Measurements from ENCODE around the gene NTPCR. TPM values are rescaled to one million over a fixed set of nuclear protein-coding genes. Genes with fewer than 3 reads are reported as not detected.
"Not testable (repeated sequence)": the region's sequence is repeated elsewhere in the genome, so short reads cannot be mapped to it uniquely, and the experiment has no call there.

NTPCR gene
- total RNA-seq, 1 experiment from 2014 or later, result 45.3 TPM

GRCh38 chr1:232999956-233000625, 49.7 kb downstream of the NTPCR start:
- Histone ChIP-seq H4K20me1 (ENCODE audit: insufficient read depth) (no peaks in the 10 kb centered on the region), H3K27me3 (ENCODE audit: insufficient read depth, low read depth) (no peaks in the 10 kb centered on the region), H2AFZ (no peak overlapping the region), H3K79me2 (ENCODE audit: low read depth) (no peaks in the 10 kb centered on the region), H3K4me1 (replicated peaks; ENCODE audit: insufficient read depth) (no peaks in the 10 kb centered on the region), H3K4me2 (no peak overlapping the region), H3K36me3 (ENCODE audit: low read depth) (no peaks in the 10 kb centered on the region), H3K9me3 (ENCODE audit: insufficient read depth, low read depth) (no peaks in the 10 kb centered on the region), H3K4me3 (no peak overlapping the region), H3F3A (ENCODE audit: insufficient read depth, low read depth) (no peaks in the 10 kb centered on the region), H3K27ac (no peak overlapping the region), H3K9me2 (ENCODE audit: insufficient read depth) (no peaks in the 10 kb centered on the region)
- DNase-seq, result no peak
- no TSS peak for BruUV-seq (replicated peaks)
- TF ChIP-seq EZH2 (IDR thresholded peaks at IDR 0.05; ENCODE audit: low read depth) (no peak), CTCF (conservative IDR thresholded peaks at IDR 0.05) (no peak)
- ChIA-PET POLR2A (ENCODE audit: unreplicated experiment) (no interaction called here), CTCF (no interaction called here)
- intact Hi-C loops (cut with micrococcal nuclease; ENCODE audit: unreplicated experiment), result no loop called here

DNA sequence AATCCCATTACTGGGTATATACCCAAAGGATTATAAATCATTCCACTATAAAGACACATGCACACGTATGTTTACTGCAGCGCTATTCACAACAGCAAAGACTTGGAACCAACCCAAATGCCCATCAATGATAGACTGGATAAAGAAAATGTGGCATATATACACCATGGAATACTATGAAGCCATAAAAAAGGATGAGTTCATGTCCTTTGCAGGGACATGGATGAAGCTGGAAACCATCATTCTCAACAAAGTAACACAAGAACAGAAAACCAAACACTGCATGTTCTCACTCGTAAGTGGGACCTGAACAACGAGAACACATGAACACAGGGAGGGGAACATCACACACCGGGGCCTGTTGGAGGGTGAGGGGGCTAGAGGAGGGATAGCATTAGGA, 53.2 kb downstream of the NTPCR start:
- H3K27ac ChIP-seq; POLR2A ChIA-PET (ENCODE audit: unreplicated experiment); H3K27me3 ChIP-seq (ENCODE audit: insufficient read depth, low read depth); H3F3A ChIP-seq (ENCODE audit: insufficient read depth, low read depth); H3K4me2 ChIP-seq; DNase-seq; H3K9me3 ChIP-seq (ENCODE audit: insufficient read depth, low read depth); H3K36me3 ChIP-seq (ENCODE audit: low read depth); H3K79me2 ChIP-seq (ENCODE audit: low read depth); CTCF ChIA-PET; BruUV-seq (replicated peaks); H3K4me1 ChIP-seq (replicated peaks; ENCODE audit: insufficient read depth); H4K20me1 ChIP-seq (ENCODE audit: insufficient read depth); intact Hi-C loops (cut with micrococcal nuclease; ENCODE audit: unreplicated experiment); H2AFZ ChIP-seq; H3K9me2 ChIP-seq (ENCODE audit: insufficient read depth); H3K4me3 ChIP-seq: not testable (repeated sequence)

DNA sequence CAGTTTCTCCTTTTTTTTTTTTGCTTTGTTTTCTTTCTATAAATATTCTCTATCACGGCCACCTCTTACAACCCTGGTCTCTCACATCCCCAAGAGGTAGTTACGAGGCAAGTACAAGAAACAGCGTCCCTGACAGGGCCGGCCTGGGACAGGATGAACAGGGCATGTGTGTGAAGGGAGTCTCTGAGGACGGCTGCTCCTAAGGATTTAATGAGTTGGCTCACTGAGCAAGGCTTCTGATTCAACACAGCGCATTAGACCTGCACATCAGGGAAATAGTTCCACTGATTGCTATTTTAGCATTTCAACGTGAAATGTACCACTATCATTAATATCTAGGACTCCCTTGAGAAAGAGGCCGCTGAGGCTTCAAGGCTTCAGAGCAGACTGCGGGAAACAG, 54.0 kb downstream of the NTPCR start:
- no peak overlapping the region for H2AFZ ChIP-seq

More for the DNA sequence above, 54.0 kb downstream of the NTPCR start:
- DNase-seq, result no peak
- no peaks in the 10 kb centered on the region for H3K27me3 ChIP-seq (ENCODE audit: insufficient read depth, low read depth)
- no peaks in the 10 kb centered on the region for H3F3A ChIP-seq (ENCODE audit: insufficient read depth, low read depth)
- H3K4me1 ChIP-seq (replicated peaks; ENCODE audit: insufficient read depth), result no peaks in the 10 kb centered on the region
- no peaks in the 10 kb centered on the region for H3K9me3 ChIP-seq (ENCODE audit: insufficient read depth, low read depth)
- H3K9me2 ChIP-seq (ENCODE audit: insufficient read depth), result no peaks in the 10 kb centered on the region
- no TSS peak for BruUV-seq (replicated peaks)
- H3K36me3 ChIP-seq (ENCODE audit: low read depth), result no peaks in the 10 kb centered on the region
- CTCF ChIA-PET, result no interaction called here
- no peak overlapping the region for H3K4me3 ChIP-seq
- no peak overlapping the region for H3K27ac ChIP-seq
- no peak overlapping the region for H3K4me2 ChIP-seq
- no peak for TF ChIP-seq EZH2 (IDR thresholded peaks at IDR 0.05; ENCODE audit: low read depth)
- no peak for TF ChIP-seq CTCF (conservative IDR thresholded peaks at IDR 0.05)
- no peaks in the 10 kb centered on the region for H4K20me1 ChIP-seq (ENCODE audit: insufficient read depth)
- intact Hi-C loops (cut with micrococcal nuclease; ENCODE audit: unreplicated experiment), result no loop called here
- POLR2A ChIA-PET (ENCODE audit: unreplicated experiment), result no interaction called here
- H3K79me2 ChIP-seq (ENCODE audit: low read depth), result no peaks in the 10 kb centered on the region

All from PC-9 (cell line).